ENCODE results near the gene ARID5A. TPM values are rescaled to one million over a fixed set of nuclear protein-coding genes. Genes with fewer than 3 reads are reported as not detected.

ARID5A gene
- total RNA-seq, 1 donor from 2014 or later: 16.4 TPM

DNA sequence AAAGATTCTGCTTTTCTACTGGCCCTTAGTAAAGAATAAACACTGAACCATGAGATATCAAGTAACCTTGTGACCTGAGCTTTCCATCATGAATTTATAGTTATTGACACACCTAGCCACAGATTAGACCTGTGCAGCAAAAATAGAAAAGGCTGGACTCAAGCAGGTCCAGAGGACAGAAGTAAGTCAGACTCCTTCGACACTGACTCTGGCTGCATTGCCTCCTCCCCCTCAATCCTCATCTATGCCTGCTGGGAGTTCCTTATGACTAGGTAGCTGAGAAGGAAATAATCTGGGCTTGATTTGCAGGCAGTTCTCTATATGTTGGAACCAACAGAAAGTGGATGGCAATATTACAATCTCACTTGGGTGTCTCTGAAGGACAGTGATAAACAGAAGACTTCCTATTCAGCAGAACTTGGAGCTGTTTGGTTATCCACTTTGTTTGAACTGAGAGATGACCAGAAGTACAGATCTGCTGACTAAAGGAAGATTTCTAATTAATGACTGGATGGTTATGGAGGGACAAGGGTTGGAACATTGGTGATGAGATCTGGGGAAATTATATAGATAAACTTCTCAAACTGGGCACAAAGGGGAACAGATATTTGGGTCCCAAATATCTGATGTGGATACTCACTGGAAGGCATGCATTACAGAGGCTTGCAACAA, 39.4 kb downstream of the ARID5A start:
- no peaks in the 10 kb centered on the region for H3K4me1 Mint-ChIP-seq (ENCODE audit: unreplicated experiment)
- no peaks in the 10 kb centered on the region for H3K27me3 Mint-ChIP-seq (ENCODE audit: unreplicated experiment)
- no peak overlapping the region for H3K27ac Mint-ChIP-seq (ENCODE audit: unreplicated experiment)
- no peaks in the 10 kb centered on the region for H3K9me3 Mint-ChIP-seq (ENCODE audit: unreplicated experiment)
- TF ChIP-seq, protein P1, sequence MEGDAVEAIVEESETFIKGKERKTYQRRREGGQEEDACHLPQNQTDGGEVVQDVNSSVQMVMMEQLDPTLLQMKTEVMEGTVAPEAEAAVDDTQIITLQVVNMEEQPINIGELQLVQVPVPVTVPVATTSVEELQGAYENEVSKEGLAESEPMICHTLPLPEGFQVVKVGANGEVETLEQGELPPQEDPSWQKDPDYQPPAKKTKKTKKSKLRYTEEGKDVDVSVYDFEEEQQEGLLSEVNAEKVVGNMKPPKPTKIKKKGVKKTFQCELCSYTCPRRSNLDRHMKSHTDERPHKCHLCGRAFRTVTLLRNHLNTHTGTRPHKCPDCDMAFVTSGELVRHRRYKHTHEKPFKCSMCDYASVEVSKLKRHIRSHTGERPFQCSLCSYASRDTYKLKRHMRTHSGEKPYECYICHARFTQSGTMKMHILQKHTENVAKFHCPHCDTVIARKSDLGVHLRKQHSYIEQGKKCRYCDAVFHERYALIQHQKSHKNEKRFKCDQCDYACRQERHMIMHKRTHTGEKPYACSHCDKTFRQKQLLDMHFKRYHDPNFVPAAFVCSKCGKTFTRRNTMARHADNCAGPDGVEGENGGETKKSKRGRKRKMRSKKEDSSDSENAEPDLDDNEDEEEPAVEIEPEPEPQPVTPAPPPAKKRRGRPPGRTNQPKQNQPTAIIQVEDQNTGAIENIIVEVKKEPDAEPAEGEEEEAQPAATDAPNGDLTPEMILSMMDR (IDR thresholded peaks at IDR 0.05; ENCODE audit: unreplicated experiment): no peak
- no peak for DNase-seq (ENCODE audit: low spot score)
- H3K4me3 Mint-ChIP-seq (ENCODE audit: unreplicated experiment): no peak overlapping the region
- H3K36me3 Mint-ChIP-seq (ENCODE audit: low read depth, unreplicated experiment): no peaks in the 10 kb centered on the region

DNA sequence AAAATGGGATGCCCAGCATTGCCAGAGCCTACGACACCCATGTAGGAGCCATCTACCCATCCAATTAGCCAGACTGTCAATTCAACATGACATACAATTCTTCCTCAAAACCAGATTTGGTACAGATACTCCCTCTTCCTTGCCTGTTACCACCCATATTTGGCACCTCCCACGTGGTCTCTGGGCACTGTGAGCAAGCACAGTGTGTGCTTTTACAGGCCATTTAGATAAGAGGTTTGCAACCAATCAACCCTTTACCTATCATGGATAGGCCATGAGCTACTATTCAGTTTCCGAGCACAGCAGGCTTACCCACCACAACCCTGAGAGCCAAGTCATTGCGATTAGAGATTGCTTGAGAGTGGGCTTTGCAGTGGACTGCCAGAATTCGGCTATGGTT, 40.9 kb downstream of the ARID5A start:
- H3K9me3 Mint-ChIP-seq (ENCODE audit: unreplicated experiment): no peaks in the 10 kb centered on the region
- TF ChIP-seq, protein P1 (IDR thresholded peaks at IDR 0.05; ENCODE audit: unreplicated experiment): no peak
- no peaks in the 10 kb centered on the region for H3K27me3 Mint-ChIP-seq (ENCODE audit: unreplicated experiment)
- H3K27ac Mint-ChIP-seq (ENCODE audit: unreplicated experiment): no peak overlapping the region
- no peak for DNase-seq (ENCODE audit: low spot score)
- no peak overlapping the region for H3K4me3 Mint-ChIP-seq (ENCODE audit: unreplicated experiment)
- H3K4me1 Mint-ChIP-seq (ENCODE audit: unreplicated experiment): no peaks in the 10 kb centered on the region
- H3K36me3 Mint-ChIP-seq (ENCODE audit: low read depth, unreplicated experiment): no peaks in the 10 kb centered on the region

DNA sequence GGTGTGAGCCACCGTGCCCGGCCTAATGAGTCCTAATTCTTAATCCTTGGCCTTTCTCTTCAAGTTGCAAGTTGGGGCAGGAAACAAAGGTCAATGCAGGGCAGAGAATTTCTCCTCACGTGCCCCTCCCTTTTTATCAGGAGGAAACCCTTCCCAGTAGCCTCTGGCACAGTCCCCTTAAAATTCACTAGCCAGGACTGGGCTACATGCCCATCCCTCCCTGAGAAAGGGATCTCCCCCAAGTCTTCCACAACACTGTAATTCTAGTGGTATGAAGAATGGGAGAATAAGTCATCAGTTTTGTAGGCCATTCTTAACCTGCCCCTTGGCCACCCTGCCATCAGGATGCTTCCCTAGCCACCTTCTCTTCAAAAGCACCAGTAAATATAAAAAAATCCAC, 42.2 kb downstream of the ARID5A start:
- Mint-ChIP-seq H3K4me3 (ENCODE audit: unreplicated experiment) (no peak overlapping the region), H3K27me3 (ENCODE audit: unreplicated experiment) (no peaks in the 10 kb centered on the region), H3K4me1 (ENCODE audit: unreplicated experiment) (no peaks in the 10 kb centered on the region), H3K36me3 (ENCODE audit: low read depth, unreplicated experiment) (no peaks in the 10 kb centered on the region), H3K9me3 (ENCODE audit: unreplicated experiment) (no peaks in the 10 kb centered on the region), H3K27ac (ENCODE audit: unreplicated experiment) (no peak overlapping the region)
- TF ChIP-seq, protein P1 (IDR thresholded peaks at IDR 0.05; ENCODE audit: unreplicated experiment): no peak
- no peak for DNase-seq (ENCODE audit: low spot score)

DNA sequence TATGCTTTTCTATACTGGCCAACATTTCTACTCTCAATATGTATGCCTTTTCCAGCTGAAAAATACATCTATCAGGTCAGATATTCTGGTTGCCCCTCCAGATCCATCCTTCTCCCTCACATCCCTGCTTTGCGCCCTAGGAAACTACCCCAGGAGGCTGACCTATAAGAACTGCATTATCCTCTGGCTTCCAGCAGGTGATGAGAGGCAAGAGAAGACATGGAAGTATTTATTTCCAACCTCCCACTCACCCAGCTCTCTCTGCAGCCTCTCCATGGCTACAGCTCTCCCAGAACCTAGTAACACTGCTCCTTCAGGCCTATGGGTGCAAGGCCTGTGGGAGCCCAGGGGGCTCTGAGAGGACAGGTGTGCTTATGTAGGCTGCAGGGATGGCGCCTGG, 42.9 kb downstream of the ARID5A start:
- DNase-seq (ENCODE audit: low spot score): no peak
- Mint-ChIP-seq H3K9me3 (ENCODE audit: unreplicated experiment) (no peaks in the 10 kb centered on the region), H3K36me3 (ENCODE audit: low read depth, unreplicated experiment) (no peaks in the 10 kb centered on the region), H3K27me3 (ENCODE audit: unreplicated experiment) (no peaks in the 10 kb centered on the region), H3K4me3 (ENCODE audit: unreplicated experiment) (no peak overlapping the region), H3K4me1 (ENCODE audit: unreplicated experiment) (no peaks in the 10 kb centered on the region), H3K27ac (ENCODE audit: unreplicated experiment) (no peak overlapping the region)
- TF ChIP-seq, protein P1 (IDR thresholded peaks at IDR 0.05; ENCODE audit: unreplicated experiment): no peak

DNA sequence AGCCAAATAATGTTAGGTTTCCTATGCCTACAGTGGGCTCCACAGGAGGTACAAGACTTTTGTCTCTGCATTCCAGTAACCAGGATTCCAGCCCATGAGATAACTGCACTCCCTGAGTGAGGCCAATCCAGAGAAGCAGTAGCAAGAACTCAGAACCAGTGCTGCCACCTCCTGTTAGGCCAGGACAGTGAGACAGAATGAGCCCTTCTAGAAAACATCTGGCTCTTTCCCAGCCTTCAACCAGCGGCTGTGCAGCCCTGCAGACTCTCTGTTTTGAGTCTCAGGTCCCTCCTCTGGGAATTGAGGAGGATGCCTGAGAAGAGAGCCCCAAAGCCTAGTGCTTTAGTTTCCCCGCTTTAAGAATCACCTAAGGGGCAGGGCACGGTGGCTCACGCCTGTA, 44.2 kb downstream of the ARID5A start:
- no peaks in the 10 kb centered on the region for H3K9me3 Mint-ChIP-seq (ENCODE audit: unreplicated experiment)
- H3K4me1 Mint-ChIP-seq (ENCODE audit: unreplicated experiment): no peaks in the 10 kb centered on the region
- no peak overlapping the region for H3K4me3 Mint-ChIP-seq (ENCODE audit: unreplicated experiment)
- no peak for DNase-seq (ENCODE audit: low spot score)
- no peaks in the 10 kb centered on the region for H3K36me3 Mint-ChIP-seq (ENCODE audit: low read depth, unreplicated experiment)
- H3K27me3 Mint-ChIP-seq (ENCODE audit: unreplicated experiment): no peaks in the 10 kb centered on the region
- H3K27ac Mint-ChIP-seq (ENCODE audit: unreplicated experiment): no peak overlapping the region
- TF ChIP-seq, protein P1 (IDR thresholded peaks at IDR 0.05; ENCODE audit: unreplicated experiment): no peak
